ENCODE results near the gene RRAD. TPM values are rescaled to one million over a fixed set of nuclear protein-coding genes. Genes with fewer than 3 reads are reported as not detected.

Gene RRAD
- total RNA-seq, 1 experiment from 2014 or later: 2.8 TPM

DNA sequence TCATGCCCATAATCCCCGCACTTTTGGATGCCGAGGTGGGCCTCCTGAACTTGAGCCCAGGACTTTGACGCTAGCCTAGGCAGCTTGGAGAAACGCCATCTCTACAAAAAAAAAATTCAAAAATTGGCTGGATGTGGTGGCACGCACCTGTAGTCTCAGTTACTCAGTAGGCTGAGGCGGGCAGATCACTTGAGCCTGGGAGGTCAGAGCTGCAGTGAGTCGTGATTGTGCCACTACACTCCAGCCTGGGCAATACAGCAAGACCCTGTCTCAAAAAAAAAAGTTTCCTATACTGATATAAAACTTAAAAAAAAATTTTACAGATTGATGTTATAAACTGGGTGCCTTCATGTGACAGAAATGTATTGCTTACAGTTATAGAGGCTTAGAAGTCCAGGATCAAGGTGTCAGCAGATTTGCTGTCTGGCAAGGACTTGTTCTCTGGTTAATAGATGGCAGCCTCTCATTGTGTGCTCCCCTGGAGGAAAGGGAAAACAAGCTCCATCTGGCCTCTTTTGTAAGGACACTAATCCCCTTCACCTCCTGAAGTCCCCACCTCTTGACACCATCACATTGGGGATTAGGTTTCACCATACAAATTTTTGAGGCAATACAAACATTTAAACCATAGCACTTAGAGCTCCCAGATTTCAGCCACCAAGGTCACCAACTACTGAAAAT, 27.2 kb upstream of the RRAD start:
- Histone ChIP-seq H3F3A (ENCODE audit: low read length, unreplicated experiment) (no peaks in the 10 kb centered on the region), H3K27me3 (ENCODE audit: low read length) (no peaks in the 10 kb centered on the region), H2AFZ (ENCODE audit: low read length) (no peak overlapping the region), H3K9ac (ENCODE audit: low read length) (no peak overlapping the region), H3K36me3 (ENCODE audit: low read depth, low read length) (no peaks in the 10 kb centered on the region), H3K79me2 (ENCODE audit: low read length) (no peaks in the 10 kb centered on the region), H3K4me3 (ENCODE audit: low read length) (no peak overlapping the region), H3K9me2 (replicated peaks; ENCODE audit: low read length) (no peaks in the 10 kb centered on the region), H3K27ac (ENCODE audit: low read length) (no peak overlapping the region), H3K9me3 (ENCODE audit: low read length) (no peaks in the 10 kb centered on the region), H4K20me1 (ENCODE audit: low read length) (no peaks in the 10 kb centered on the region), H3K4me2 (ENCODE audit: low read length) (no peak overlapping the region), H3K4me1 (ENCODE audit: insufficient read depth, low read length) (peaks cover under 1% of the 10 kb centered on the region; the same call in 1 of the 2 replicates)
- intact Hi-C loops (cut with micrococcal nuclease): loop anchor here (5.0 kb wide), 1 partner anchor 205 kb away; the partner anchor contains the start of genes FBXL8 and TRADD
- CTCF ChIA-PET: interaction anchor here (0.6 kb wide), 1 partner anchor 528 kb away, joined by 4 read pairs; no protein-coding TSS in a partner anchor
- no TSS peak for BruUV-seq (replicated peaks)
- DNase-seq (no peak), ATAC-seq (no peak)
- POLR2A ChIA-PET (ENCODE audit: unreplicated experiment): no interaction called here
- TF ChIP-seq CTCF (conservative IDR thresholded peaks at IDR 0.05; ENCODE audit: low read depth, low read length) (no peak), EZH2 (IDR thresholded peaks at IDR 0.05; ENCODE audit: low read length, unreplicated experiment) (no peak), EZH2phosphoT487 (IDR thresholded peaks at IDR 0.05; ENCODE audit: borderline replicate concordance, low read length) (no peak)

GRCh38 chr16:66950971-66951790, 25.8 kb upstream of the RRAD start:
- H3K9ac ChIP-seq (ENCODE audit: low read length): no peak overlapping the region
- no peak overlapping the region for H3K27ac ChIP-seq (ENCODE audit: low read length)
- CTCF ChIA-PET: interaction anchor here (0.7 kb wide), 1 partner anchor 10 kb away, joined by 3 read pairs; the partner anchor contains the start of gene CES3
- no peak overlapping the region for H3K4me3 ChIP-seq (ENCODE audit: low read length)
- H3K4me2 ChIP-seq (ENCODE audit: low read length): no peak overlapping the region
- no peaks in the 10 kb centered on the region for H4K20me1 ChIP-seq (ENCODE audit: low read length)
- H3F3A ChIP-seq (ENCODE audit: low read length, unreplicated experiment): no peaks in the 10 kb centered on the region
- H3K36me3 ChIP-seq (ENCODE audit: low read depth, low read length): no peaks in the 10 kb centered on the region
- H2AFZ ChIP-seq (ENCODE audit: low read length): no peak overlapping the region
- DNase-seq (no peak), ATAC-seq (no peak)
- TF ChIP-seq EZH2phosphoT487 (IDR thresholded peaks at IDR 0.05; ENCODE audit: borderline replicate concordance, low read length) (no peak), EZH2 (IDR thresholded peaks at IDR 0.05; ENCODE audit: low read length, unreplicated experiment) (no peak)
- BruUV-seq (replicated peaks): no TSS peak
- H3K9me3 ChIP-seq (ENCODE audit: low read length): no peaks in the 10 kb centered on the region
- H3K4me1 ChIP-seq (ENCODE audit: insufficient read depth, low read length): peaks cover 4% of the 10 kb centered on the region; the same call in 1 of the 2 replicates
- H3K79me2 ChIP-seq (ENCODE audit: low read length): no peaks in the 10 kb centered on the region
- no peaks in the 10 kb centered on the region for H3K27me3 ChIP-seq (ENCODE audit: low read length)
- no peaks in the 10 kb centered on the region for H3K9me2 ChIP-seq (replicated peaks; ENCODE audit: low read length)
- intact Hi-C loops (cut with micrococcal nuclease): loop anchor here (5.0 kb wide), 1 partner anchor 206 kb away; the partner anchor contains the start of genes FBXL8 and TRADD
- POLR2A ChIA-PET (ENCODE audit: unreplicated experiment): no interaction called here

- Histone ChIP-seq H3K9ac (ENCODE audit: low read length) (no peak overlapping the region), H3F3A (ENCODE audit: low read length, unreplicated experiment) (no peaks in the 10 kb centered on the region), H3K4me1 (ENCODE audit: insufficient read depth, low read length) (peaks cover 4% of the 10 kb centered on the region; the same call in 1 of the 2 replicates), H4K20me1 (ENCODE audit: low read length) (no peaks in the 10 kb centered on the region), H3K79me2 (ENCODE audit: low read length) (no peaks in the 10 kb centered on the region), H3K4me3 (ENCODE audit: low read length) (no peak overlapping the region), H3K4me2 (ENCODE audit: low read length) (no peak overlapping the region), H3K9me3 (ENCODE audit: low read length) (no peaks in the 10 kb centered on the region), H2AFZ (ENCODE audit: low read length) (no peak overlapping the region), H3K36me3 (ENCODE audit: low read depth, low read length) (no peaks in the 10 kb centered on the region), H3K9me2 (replicated peaks; ENCODE audit: low read length) (no peaks in the 10 kb centered on the region), H3K27ac (ENCODE audit: low read length) (no peak overlapping the region), H3K27me3 (ENCODE audit: low read length) (no peaks in the 10 kb centered on the region)
- ATAC-seq: no peak
- intact Hi-C loops (cut with micrococcal nuclease): loop anchor here (5.0 kb wide), 1 partner anchor 207 kb away; the partner anchor contains the start of genes FBXL8 and TRADD
- no TSS peak for BruUV-seq (replicated peaks)
- ChIA-PET CTCF (no interaction called here), POLR2A (ENCODE audit: unreplicated experiment) (no interaction called here)
- DNase-seq: no peak
- TF ChIP-seq CTCF (conservative IDR thresholded peaks at IDR 0.05; ENCODE audit: low read depth, low read length): no peak
- TF ChIP-seq EZH2 (IDR thresholded peaks at IDR 0.05; ENCODE audit: low read length, unreplicated experiment): no peak
- TF ChIP-seq EZH2phosphoT487 (IDR thresholded peaks at IDR 0.05; ENCODE audit: borderline replicate concordance, low read length): no peak
These were observed 25.1 kb upstream of the RRAD start for GRCh38 chr16:66950437-66950836.
